GM12891 (cell line): Measurements from ENCODE around the gene NAA35.
"Not testable (repeated sequence)": the region's sequence is repeated elsewhere in the genome, so short reads cannot be mapped to it uniquely, and the experiment has no call there.

Experiments
- DNase-seq: peaks from one replicate; pipeline ENCODE4 v3.0.0; 2011; ENCODE audit warnings: low spot score; ENCODE audit not compliant: insufficient read length
- FAIRE-seq: peaks from 2 replicates; lab custom pipeline; 2011; peaks lifted over from hg19 to GRCh38; lab: Jason Lieb, UNC
- PAX5 ChIP-seq: IDR thresholded peaks from 2 replicates; pipeline ENCODE4 v1.6.1; 2011; ENCODE audit warnings: low read length, moderate library complexity, mild to moderate bottlenecking; ENCODE audit not compliant: insufficient read depth, severe bottlenecking
- POLR2A ChIP-seq: IDR thresholded peaks from 2 replicates; pipeline ENCODE4 v1.6.1; 2011; ENCODE audit warnings: low read depth, low read length, control low read depth
- POLR2AphosphoS5 ChIP-seq: IDR thresholded peaks from 2 replicates; pipeline ENCODE4 v1.6.1; 2011; ENCODE audit warnings: low read depth, low read length, control low read depth
- POU2F2 ChIP-seq: IDR thresholded peaks from 2 replicates; pipeline ENCODE4 v1.6.1; 2011; ENCODE audit warnings: low read depth, mild to moderate bottlenecking, control low read depth, low read length, moderate library complexity
- SPI1 ChIP-seq: IDR thresholded peaks from 2 replicates; pipeline ENCODE4 v1.6.1; 2011; ENCODE audit warnings: low read depth, low read length, control low read depth
- TAF1 ChIP-seq: IDR thresholded peaks from 2 replicates; pipeline ENCODE4 v1.6.1; 2011; ENCODE audit warnings: low read depth, low read length, control low read depth

Gene NAA35

DNA sequence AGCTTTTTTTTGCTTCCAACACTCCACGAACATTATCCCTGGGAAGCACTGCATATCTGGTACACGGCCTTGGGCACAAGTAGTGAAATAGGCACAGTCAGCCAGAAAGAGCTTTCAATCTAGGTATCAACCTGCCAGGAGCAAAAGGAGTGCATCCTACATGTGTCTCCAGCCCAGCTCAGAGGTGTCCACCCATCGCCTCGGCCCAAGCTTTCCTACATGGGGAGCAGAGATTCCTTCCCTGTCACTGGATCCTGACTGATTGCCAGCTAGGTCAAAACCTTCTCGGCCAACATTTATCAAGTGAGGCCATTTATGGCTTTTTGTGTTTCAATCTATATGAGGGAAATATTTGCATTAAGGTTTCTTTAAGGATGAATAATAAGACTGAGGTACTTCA lies 102.6 kb downstream of the NAA35 start:
- DNase-seq (no peak), FAIRE-seq (no peak)
- no peak for TF ChIP-seq TAF1
- TF ChIP-seq POU2F2, result no peak
- no peak for TF ChIP-seq POLR2AphosphoS5
- no peak for TF ChIP-seq SPI1
- no peak for TF ChIP-seq POLR2A
- no peak for TF ChIP-seq PAX5

DNA sequence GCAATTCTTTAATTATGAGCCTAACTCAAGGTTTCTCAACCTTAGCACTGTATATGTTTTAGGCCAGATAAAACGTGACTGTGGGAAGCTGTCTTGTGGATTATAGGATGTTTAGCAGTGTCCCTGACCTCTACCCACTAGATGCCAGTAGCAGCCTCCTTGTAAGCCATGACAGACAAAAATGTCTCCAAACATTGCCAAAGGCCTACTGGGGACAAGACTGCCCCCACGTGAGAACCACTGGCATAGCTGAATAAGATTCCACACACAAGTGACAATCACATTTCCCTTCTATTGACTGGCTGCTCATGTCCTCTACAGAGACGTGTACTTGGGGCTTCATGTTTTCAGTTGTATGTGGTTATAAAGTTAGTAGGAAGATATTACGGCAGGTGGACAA lies 103.1 kb downstream of the NAA35 start:
- FAIRE-seq (no peak), DNase-seq (no peak)
- no peak for TF ChIP-seq POLR2AphosphoS5
- no peak for TF ChIP-seq PAX5
- TF ChIP-seq SPI1, result no peak
- TF ChIP-seq POU2F2, result no peak

DNA sequence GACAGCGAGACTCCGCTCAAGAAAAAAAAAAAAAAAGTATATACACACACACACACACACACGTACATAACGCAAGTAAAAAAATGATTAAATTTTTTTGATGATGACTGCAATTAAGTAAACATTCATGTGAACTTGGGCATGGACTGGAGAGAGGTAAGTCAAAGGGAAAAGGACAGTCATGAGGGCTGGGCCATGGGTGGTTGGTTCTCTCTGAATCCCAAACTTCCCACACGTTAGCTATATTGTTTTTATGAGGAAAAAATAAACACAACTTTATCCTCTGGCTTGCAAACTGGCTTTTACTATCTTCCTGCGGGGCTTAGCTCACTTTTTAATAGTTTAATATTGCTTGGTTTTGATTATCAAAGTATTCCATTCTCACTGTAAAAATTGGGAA lies 104.7 kb downstream of the NAA35 start:
- DNase-seq, result no peak
- TF ChIP-seq TAF1 (no peak), PAX5 (no peak), POLR2A (no peak), POLR2AphosphoS5 (no peak), POU2F2 (no peak), SPI1 (no peak)
- FAIRE-seq, result no peak

DNA sequence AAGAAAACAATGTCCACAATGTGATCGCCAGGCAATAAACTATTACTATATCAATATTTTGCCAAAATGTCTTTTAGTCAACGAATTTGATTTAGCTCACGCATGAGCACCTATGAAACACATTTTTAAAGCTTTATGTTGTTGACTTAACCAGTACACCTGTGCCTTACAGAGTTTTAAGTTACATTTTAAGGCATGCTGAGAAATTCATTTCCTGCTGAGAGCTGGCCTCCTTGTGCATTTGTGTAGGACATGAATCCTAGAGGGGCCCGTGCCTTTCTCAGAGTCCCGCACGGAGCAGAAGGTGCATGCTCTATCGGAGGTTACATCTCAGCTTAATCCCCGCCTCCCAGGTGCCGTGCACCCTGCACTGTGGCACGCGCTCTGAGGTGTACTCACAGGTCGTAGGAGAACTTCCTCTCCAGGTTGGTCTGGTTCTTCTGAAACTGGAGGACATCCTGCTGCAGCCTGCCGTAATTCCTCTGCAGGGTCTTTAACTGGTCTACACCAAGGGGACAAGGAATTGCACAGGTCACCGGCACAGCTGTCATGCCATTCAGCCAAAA lies 105.2 kb downstream of the NAA35 start:
- TF ChIP-seq SPI1 (no peak), POLR2A (no peak), POLR2AphosphoS5 (no peak), PAX5 (no peak), TAF1 (no peak), POU2F2 (no peak)
- FAIRE-seq, result no peak

DNA sequence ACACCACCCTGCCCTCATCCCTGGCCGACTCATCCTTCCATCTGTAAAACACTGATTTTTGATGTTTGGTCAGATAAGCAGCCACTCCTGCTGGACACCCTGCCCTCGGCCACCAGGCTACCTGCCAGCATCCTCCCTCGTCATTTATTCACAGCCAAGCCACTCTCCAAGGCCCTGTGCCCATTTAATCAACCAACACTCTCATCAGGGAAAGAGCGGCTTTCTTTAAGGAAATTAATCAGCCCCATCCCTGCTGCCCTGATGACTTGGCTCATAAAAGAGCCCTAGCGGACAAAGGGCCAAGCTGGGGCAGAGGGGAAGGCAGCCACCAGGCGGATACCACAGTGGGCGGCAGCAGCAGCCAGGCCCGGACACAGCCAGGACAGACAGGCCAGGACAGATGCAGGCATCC lies 106.0 kb downstream of the NAA35 start:
- TF ChIP-seq POLR2AphosphoS5 (no peak), SPI1 (no peak), PAX5 (no peak), POU2F2 (no peak), POLR2A (no peak), TAF1 (no peak)
- FAIRE-seq, result no peak
- no peak for DNase-seq

More for the DNA sequence above, 105.2 kb downstream of the NAA35 start:
- DNase-seq, result no peak

DNA sequence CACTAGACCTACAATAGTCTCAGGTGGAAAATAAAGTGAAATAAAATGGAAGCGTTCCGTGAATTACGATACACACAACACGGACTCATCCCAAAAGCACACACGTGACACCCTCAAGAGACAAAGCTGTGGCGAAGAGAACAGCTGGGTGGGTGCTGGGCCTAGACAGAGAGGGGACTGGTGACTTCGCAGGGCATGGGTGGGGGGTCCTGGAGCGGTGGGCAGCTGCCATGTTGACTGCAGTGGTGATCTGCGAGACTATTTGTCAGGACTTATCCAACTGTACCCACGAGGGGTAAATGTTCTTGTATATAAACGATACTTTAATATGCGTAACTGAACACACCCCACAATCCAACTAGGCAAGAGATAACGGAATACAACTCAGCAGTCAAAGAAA lies 106.4 kb downstream of the NAA35 start:
- no peak for DNase-seq
- FAIRE-seq, result no peak
- TF ChIP-seq TAF1, result no peak
- no peak for TF ChIP-seq PAX5
- no peak for TF ChIP-seq POLR2AphosphoS5
- no peak for TF ChIP-seq SPI1
- TF ChIP-seq POLR2A, result no peak
- no peak for TF ChIP-seq POU2F2

DNA sequence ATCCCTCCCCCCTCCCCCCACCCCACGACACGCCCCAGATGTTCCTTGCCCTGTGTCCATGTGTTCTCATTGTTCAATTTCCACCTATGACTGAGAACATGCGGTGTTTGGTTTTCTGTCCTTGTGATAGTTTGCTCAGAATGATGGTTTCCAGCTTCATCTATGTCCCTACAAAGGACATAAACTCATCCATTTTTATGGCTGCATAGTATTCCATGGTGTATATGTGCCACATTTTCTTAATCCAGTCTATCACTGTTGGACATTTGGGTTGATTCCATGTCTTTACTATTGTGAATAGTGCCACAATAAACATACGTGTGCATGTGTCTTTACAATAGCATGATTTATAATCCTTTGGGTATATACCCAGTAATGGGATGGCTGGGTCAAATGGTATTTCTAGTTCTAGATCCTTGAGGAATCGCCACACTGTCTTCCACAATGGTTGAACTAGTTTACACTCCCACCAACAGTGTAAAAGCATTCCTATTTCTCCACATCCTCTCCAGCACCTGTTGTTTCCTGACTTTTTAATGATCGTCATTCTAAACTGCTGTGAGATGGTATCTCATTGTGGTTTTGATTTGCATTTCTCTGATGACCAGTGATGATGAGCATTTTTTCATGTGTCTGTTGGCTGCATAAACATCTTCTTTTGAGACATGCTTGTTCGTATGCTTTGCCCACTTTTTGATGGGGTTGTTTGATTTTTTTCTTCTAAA lies 107.2 kb downstream of the NAA35 start:
- FAIRE-seq, DNase-seq: not testable (repeated sequence)

DNA sequence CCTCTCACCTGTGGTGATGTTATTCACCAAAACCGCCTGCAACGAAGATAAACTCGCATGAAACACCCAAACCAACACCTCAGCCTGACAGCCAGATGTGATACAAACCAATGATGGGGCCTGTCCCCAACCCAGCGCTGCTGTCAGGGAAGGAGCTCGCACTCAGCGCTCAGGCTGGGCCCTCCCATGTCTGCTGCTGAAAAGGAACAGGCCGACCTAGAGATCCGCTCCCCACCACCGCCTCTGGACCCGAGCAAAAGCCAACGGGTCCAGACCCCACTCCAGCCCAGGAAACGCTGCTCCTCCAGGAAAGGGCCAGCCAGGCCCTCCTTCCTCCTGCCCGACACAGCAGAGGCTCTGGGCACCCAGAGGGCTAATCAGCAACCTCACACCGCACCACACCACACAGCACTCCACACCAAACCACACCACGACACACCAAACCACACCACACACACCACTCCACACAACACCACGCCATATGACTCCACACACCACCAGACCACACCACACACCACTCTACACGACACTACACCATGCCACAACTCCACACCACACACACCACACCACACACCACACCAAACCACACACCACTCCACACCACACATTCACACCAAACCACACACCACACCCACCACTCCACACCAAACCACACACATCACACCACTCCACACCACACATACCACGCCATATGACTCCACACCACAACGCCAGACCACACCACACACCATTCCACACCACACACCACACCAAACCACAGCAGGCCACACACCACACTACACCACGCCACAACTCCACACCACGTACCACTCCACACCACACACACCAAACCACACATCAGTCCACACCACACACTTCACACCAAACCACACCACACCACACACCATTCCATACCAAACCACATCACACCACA lies 111.9 kb downstream of the NAA35 start:
- TF ChIP-seq POLR2AphosphoS5 (no peak), PAX5 (no peak), SPI1 (no peak), POU2F2 (no peak), TAF1 (no peak), POLR2A (no peak)
- FAIRE-seq (peak; percentile 94), DNase-seq (no peak)

DNA sequence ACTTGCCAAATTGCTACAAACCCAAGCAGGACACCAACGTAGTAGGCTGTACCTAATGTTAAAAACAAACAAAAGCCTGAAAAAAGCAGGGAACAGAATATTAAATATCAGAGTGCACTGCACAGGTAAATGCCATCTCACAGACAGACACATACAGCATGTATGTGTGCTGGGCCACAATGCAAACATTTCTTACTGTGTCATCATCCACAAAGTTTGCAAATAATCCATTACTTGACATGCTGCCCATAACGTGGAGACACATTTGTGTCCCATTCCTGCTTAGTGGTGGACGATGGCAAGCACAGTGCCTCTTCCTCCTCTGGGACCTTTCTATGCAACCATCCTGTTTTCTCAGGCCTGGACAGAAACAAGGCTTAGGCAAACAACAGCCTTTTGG lies 113.7 kb downstream of the NAA35 start:
- TF ChIP-seq POLR2AphosphoS5, result no peak
- TF ChIP-seq POLR2A, result no peak
- no peak for TF ChIP-seq TAF1
- no peak for TF ChIP-seq SPI1
- no peak for TF ChIP-seq POU2F2
- TF ChIP-seq PAX5, result no peak
- DNase-seq (no peak), FAIRE-seq (no peak)

DNA sequence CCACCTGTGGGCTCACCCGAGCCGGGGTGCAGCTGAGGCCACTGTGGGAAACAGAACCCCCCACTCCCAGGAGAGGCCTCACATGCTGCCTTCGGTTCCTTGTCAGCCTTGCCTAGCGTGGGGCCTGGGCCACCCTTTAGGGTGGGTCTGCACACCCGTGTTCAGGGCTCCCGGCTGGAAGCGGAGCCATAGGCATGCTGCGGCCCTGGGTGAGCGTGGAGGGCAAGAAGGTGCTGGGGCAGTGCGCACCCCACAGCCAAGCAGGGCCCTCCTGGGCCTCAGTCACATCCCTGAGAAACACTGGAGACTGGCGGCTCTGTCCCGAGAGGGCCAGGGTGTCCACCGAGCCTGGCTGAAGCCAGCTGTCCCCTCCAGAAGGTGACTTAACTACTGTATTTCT lies 116.5 kb downstream of the NAA35 start:
- TF ChIP-seq POLR2A, result no peak
- TF ChIP-seq POLR2AphosphoS5, result no peak
- no peak for TF ChIP-seq POU2F2
- no peak for TF ChIP-seq PAX5
- no peak for TF ChIP-seq SPI1
- TF ChIP-seq TAF1, result no peak
- FAIRE-seq (no peak), DNase-seq (no peak)
